AG04449 (cell line): ENCODE results near the gene TNFRSF1B.

ENCODE experiments used
- CTCF ChIA-PET: fragments of 350-600 bp; formaldehyde crosslinking; extraction: SDS; loops from one replicate; lab custom pipeline; 2021; ENCODE audit warnings: antibody characterized with exemption; lab: Yijun Ruan, JAX
- POLR2A ChIA-PET: fragments of 400-600, 350-600 bp; formaldehyde crosslinking; extraction: SDS; loops from one replicate; lab custom pipeline; 2020; ENCODE audit warnings: antibody characterized with exemption, inconsistent platforms; lab: Yijun Ruan, JAX
- DNase-seq: peaks from one replicate; pipeline ENCODE4 v3.0.0-alpha.2; 2010; ENCODE audit warnings: low read depth, low spot score
- H3K4me3 ChIP-seq: 2 replicates; pipeline ENCODE4 v1.5.1; 2011; ENCODE audit warnings: low read depth, mild to moderate bottlenecking, control low read depth, low read length
- TF ChIP-seq, protein P1 (sequence below): IDR thresholded peaks from one replicate; pipeline ENCODE4 v1.5.1; 2011; ENCODE audit warnings: mild to moderate bottlenecking, moderate library complexity, low read length, control low read depth, inconsistent platforms; ENCODE audit not compliant: insufficient read depth; ENCODE audit errors: missing control alignments

TNFRSF1B gene

GRCh38 chr1:12171206-12172041 is 4.6 kb downstream of the TNFRSF1B start:
- CTCF ChIA-PET = no interaction called here
- POLR2A ChIA-PET = no interaction called here

GRCh38 chr1:12172042-12172851 is 5.5 kb downstream of the TNFRSF1B start:
- TF ChIP-seq, protein P1, sequence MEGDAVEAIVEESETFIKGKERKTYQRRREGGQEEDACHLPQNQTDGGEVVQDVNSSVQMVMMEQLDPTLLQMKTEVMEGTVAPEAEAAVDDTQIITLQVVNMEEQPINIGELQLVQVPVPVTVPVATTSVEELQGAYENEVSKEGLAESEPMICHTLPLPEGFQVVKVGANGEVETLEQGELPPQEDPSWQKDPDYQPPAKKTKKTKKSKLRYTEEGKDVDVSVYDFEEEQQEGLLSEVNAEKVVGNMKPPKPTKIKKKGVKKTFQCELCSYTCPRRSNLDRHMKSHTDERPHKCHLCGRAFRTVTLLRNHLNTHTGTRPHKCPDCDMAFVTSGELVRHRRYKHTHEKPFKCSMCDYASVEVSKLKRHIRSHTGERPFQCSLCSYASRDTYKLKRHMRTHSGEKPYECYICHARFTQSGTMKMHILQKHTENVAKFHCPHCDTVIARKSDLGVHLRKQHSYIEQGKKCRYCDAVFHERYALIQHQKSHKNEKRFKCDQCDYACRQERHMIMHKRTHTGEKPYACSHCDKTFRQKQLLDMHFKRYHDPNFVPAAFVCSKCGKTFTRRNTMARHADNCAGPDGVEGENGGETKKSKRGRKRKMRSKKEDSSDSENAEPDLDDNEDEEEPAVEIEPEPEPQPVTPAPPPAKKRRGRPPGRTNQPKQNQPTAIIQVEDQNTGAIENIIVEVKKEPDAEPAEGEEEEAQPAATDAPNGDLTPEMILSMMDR = no peak
- ChIA-PET POLR2A (no interaction called here), CTCF (no interaction called here)
- DNase-seq = no peak
- no peak overlapping the region for H3K4me3 ChIP-seq

More at GRCh38 chr1:12171206-12172041, 4.6 kb downstream of the TNFRSF1B start:
- H3K4me3 ChIP-seq = no peak overlapping the region
- no peak for DNase-seq
- TF ChIP-seq, protein P1 = no peak

DNA sequence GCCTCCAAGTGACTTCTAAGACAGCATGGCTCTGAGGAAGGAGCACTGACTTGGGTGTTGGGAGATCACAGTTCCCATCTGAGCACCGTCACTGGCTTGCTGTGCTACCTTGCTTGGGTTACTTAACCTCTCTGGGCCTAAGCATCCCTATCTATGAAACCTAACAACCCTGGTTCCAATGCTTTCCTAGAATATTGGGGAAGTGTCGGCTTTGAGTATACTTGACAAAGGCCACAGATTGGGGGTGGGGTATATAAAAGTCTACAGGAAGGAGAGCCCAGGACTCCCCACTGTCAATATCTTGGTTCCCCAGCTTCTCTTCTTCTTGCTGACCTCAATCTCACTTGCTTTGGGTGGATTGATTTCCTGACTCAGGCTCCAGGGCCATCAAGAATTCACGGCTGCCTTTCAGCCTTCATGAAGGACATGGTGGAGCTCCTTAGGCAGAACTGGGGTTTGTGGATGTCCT is 6.3 kb downstream of the TNFRSF1B start:
- no peak for DNase-seq
- ChIA-PET CTCF (no interaction called here), POLR2A (no interaction called here)
- no peak overlapping the region for H3K4me3 ChIP-seq
- TF ChIP-seq, protein P1 = no peak

GRCh38 chr1:12173631-12174121 is 6.9 kb downstream of the TNFRSF1B start:
- DNase-seq = no peak
- TF ChIP-seq, protein P1 = no peak
- POLR2A ChIA-PET = no interaction called here
- CTCF ChIA-PET = interaction anchor here (0.9 kb wide), 1 partner anchor 49 kb away, joined by 3 read pairs; no protein-coding TSS in a partner anchor
- no peak overlapping the region for H3K4me3 ChIP-seq

DNA sequence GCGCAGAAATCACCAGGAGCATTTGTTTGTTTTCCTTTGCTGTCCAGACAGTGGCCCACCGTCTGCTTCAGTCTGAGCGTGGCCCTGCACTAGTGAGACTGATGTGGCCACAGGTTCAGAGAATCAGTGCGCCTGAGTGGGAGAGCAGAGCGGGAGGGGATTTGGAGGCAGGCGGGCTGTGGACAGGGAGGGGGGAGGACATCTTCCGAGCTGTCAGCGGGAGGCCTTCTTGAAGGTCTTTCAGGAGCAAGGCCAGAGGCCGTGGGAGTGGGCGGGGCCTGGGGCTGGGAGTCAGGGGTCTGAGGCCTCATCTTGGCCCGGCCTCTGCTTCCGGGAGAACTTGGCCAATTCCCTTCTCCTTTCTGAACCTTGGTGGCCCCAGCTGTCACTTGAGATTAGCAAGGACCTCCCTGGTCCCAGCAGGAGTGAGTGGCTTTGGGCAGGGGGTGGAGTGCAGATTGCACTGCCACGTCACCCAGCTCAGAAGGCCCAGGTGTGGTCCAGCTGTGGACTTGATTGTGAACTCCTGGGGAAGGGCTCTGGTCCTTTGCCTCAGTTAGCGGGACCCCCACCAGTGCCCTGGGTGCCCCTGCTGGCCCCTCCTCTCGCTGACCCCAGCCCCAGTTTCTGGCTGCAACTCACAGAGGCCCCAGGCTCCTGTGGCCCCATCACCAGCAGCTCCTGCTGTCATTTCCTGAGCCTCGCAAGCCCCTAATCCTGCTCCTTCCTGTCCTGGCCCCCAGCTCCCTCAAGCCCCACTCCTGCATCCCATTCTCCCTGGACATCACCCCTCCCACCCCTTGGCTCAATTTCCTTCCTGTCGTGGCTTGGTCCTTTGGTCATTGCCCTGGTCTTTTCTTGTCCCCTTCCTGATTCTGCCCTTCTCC is 8.4 kb downstream of the TNFRSF1B start:
- DNase-seq = no peak
- ChIA-PET POLR2A (no interaction called here), CTCF (no interaction called here)
- TF ChIP-seq, protein P1 = no peak
- no peak overlapping the region for H3K4me3 ChIP-seq
